ENCODE data around the gene POLDIP2. TPM values are rescaled to one million over a fixed set of nuclear protein-coding genes. Genes with fewer than 3 reads are reported as not detected.

The POLDIP2 gene
- total and polyA plus RNA-seq, 8 donors: 28.3 to 51.2 (median 41.2) TPM

DNA sequence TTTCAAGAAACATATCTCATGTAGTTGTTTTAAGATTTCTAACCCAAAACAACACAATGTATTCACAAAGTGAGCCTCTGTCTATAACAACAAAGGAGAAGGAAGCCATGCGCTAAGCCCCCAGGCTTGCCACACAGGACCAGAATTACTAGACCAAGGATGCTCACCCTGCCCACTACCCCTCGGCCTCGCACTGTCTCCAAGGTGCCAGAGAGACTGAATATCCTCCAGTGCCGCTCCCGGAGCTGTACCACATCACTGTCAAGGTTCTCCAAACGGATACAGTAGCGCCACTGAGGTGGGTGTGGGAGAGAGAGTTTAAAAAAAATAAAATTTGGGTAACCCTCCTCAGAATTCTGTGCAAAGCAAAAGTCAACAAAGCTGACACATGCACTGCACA is 7.1 kb downstream of the POLDIP2 start:
- no peak for FAIRE-seq
- intact Hi-C loops (cut with DNase I): no loop called here
- Histone ChIP-seq H3K9me3 (no peaks in the 10 kb centered on the region), H3K4me3 (no peak overlapping the region), H3K27me3 (no peaks in the 10 kb centered on the region), H3K27ac (no peak overlapping the region), H3K36me3 (peaks cover 0 to 50% (median 27%) of the 10 kb centered on the region in 3 donors), H3K4me1 (peaks cover 26 to 34% (median 28%) of the 10 kb centered on the region in 3 donors)
- TF ChIP-seq, protein P1, sequence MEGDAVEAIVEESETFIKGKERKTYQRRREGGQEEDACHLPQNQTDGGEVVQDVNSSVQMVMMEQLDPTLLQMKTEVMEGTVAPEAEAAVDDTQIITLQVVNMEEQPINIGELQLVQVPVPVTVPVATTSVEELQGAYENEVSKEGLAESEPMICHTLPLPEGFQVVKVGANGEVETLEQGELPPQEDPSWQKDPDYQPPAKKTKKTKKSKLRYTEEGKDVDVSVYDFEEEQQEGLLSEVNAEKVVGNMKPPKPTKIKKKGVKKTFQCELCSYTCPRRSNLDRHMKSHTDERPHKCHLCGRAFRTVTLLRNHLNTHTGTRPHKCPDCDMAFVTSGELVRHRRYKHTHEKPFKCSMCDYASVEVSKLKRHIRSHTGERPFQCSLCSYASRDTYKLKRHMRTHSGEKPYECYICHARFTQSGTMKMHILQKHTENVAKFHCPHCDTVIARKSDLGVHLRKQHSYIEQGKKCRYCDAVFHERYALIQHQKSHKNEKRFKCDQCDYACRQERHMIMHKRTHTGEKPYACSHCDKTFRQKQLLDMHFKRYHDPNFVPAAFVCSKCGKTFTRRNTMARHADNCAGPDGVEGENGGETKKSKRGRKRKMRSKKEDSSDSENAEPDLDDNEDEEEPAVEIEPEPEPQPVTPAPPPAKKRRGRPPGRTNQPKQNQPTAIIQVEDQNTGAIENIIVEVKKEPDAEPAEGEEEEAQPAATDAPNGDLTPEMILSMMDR (IDR thresholded peaks at IDR 0.05): no peak
- ATAC-seq: no peak
- DNase-seq: no peak
- 84 to 86% methylated on average over 7 of the region's 7 CpGs for WGBS, 2 donors

DNA sequence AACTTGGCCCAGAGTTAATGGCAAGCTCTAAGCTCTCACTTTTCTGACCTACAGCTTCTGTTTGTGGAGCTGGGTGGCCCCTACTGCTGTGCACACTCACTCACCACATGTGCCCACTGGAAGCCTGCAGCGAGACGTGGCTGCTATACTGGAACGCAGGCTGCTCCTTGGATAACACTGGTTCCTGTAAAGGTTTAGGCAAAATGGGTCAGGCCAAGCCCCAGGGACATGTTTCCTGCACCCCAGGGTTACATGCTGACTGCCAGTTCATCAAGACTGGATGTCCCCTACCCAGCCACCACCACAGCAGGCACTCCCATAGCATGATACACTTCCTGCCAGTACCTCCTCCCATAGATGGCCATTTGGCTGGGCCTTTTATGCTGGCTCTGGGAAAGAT is 8.3 kb downstream of the POLDIP2 start:
- H3K27me3 ChIP-seq: no peaks in the 10 kb centered on the region
- peaks cover 30 to 43% (median 32%) of the 10 kb centered on the region in 3 donors for H3K4me1 ChIP-seq
- H3K9me3 ChIP-seq: no peaks in the 10 kb centered on the region
- peaks cover 5 to 52% (median 27%) of the 10 kb centered on the region in 3 donors for H3K36me3 ChIP-seq
- TF ChIP-seq, protein P1 (IDR thresholded peaks at IDR 0.05): no peak
- FAIRE-seq (no peak), ATAC-seq (no peak), DNase-seq (no peak)
- WGBS, 2 donors: 71 to 78% methylated on average over 3 of the region's 3 CpGs
- H3K4me3 ChIP-seq: no peak overlapping the region
- H3K27ac ChIP-seq: no peak overlapping the region
- intact Hi-C loops (cut with DNase I): no loop called here

DNA sequence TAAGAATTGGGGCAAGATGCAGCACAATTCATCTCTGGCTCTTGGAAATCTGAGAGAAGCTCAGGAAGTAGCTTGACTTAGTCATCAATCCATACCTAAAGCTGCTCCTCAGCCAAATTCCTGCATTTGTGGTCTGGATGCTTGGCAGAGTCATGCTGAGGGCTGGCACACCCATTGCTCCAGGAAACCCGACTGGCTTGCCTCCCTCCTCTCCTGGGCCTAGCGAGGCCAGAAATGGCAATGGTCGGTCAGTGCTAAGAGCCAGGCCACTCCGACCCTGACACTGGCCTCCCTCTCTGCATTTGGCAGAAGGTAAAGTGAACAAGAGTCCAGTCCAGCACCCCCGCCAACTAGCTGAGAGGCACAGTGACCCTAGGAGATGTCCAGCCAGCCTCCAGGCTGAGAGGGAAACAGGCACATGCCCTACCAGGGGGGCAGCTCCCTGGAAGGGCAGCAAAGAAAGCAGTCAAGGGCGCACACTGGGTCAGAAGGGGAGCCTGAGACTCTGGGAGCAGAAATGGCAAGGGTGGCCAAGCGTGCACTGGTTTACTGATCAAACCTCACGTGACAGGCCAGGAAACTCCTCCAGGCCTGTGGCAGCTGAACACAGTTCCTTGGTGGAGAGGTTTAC is 10.0 kb downstream of the POLDIP2 start:
- Histone ChIP-seq H3K9me3 (no peaks in the 10 kb centered on the region), H3K4me3 (peak overlapping the region in 1 of 4 donors; percentile 14), H3K4me1 (peaks cover 30 to 43% (median 32%) of the 10 kb centered on the region in 3 donors), H3K36me3 (peaks cover 5 to 53% (median 21%) of the 10 kb centered on the region in 3 donors), H3K27me3 (no peaks in the 10 kb centered on the region), H3K27ac (peak overlapping the region; percentile 46 to 83 (median 74))
- ATAC-seq (peak; percentile 5 to 30 (median 22)), FAIRE-seq (no peak), DNase-seq (peak in 3 of 6 donors; percentile 42 to 53 (median 47))
- intact Hi-C loops (cut with DNase I): no loop called here
- 34 to 35% methylated on average over 8 of the region's 8 CpGs for WGBS, 2 donors
- TF ChIP-seq, protein P1 (IDR thresholded peaks at IDR 0.05): no peak

DNA sequence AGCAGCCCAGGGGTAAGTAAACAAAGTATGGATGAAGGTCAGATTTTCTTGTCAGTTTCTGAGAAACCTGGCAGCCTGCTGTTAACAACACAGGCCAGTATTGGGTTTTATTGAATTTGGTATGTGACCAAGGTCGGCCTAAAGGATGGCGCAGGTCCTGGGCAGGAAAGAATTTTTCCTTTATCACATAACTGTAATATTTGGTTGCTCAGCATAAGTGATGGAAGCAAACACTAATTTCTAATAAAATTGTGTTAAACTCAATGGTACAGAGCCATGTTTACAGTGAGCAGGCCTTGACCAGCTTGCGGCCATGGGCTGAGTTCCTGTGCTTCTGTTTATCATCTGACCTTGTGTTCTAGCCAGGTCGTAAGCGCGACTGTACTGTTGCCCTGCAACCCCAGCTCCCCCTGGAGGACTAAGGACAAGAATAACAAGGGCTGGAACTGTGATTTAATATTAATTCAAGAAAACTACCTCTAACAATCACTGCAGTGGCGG is 10.5 kb downstream of the POLDIP2 start:
- WGBS, 2 donors: 12 to 15% methylated on average over 7 of the region's 7 CpGs
- Histone ChIP-seq H3K36me3 (peaks cover 5 to 53% (median 27%) of the 10 kb centered on the region in 3 donors), H3K27me3 (no peaks in the 10 kb centered on the region), H3K27ac (peak overlapping the region; percentile 63 to 83 (median 74)), H3K4me1 (peaks cover 30 to 43% (median 32%) of the 10 kb centered on the region in 3 donors), H3K4me3 (no peak overlapping the region), H3K9me3 (no peaks in the 10 kb centered on the region)
- TF ChIP-seq, protein P1 (IDR thresholded peaks at IDR 0.05): peak in 3 of 4 donors; percentile 17 to 29 (median 24)
- intact Hi-C loops (cut with DNase I): no loop called here
- DNase-seq (peak in 4 of 6 donors; percentile 62 to 83 (median 76)), FAIRE-seq (no peak), ATAC-seq (peak; percentile 75 to 82 (median 81))

DNA sequence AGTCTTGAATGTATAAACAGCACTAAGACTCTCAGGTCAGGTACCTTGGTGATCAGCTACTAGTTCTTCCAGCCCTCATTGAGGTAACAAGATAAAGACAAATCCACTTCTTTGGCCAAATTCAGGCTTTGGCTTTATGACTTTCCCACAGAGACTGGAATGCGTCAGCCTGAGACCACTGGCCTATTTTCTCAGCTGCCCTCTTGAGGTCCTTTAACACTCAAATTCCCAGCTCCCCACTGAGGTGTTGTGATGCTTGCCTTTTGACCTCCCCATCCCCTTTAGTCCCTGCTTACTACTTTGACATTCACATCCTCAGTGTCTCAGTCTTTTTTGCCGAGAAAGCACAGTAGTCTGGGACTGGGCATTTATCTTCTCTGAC is 11.1 kb downstream of the POLDIP2 start:
- DNase-seq: no peak
- WGBS, 2 donors: 20 to 29% methylated on average over 2 of the region's 2 CpGs
- intact Hi-C loops (cut with DNase I): no loop called here
- ATAC-seq: peak; percentile 1 to 8 (median 3)
- TF ChIP-seq, protein P1 (IDR thresholded peaks at IDR 0.05): no peak
- no peak for FAIRE-seq
- Histone ChIP-seq H3K4me1 (peaks cover 30 to 43% (median 32%) of the 10 kb centered on the region in 3 donors), H3K4me3 (peak overlapping the region in 1 of 4 donors; percentile 22), H3K9me3 (no peaks in the 10 kb centered on the region), H3K27me3 (no peaks in the 10 kb centered on the region), H3K27ac (peak overlapping the region; percentile 63 to 83 (median 74)), H3K36me3 (peaks cover 9 to 53% (median 32%) of the 10 kb centered on the region in 3 donors)

All from pancreas (tissue), 10 donors.